Testis (tissue), 2 donors: ENCODE results near the gene ATOH8.

ENCODE experiments used
- CTCF ChIP-seq, 3 experiments: fragments of 450-650 bp in 2 of 3; fragments of 200-600 bp in 1 of 3; sonication (generic) in 1 of 3; IDR thresholded peaks; one replicate each; pipeline ENCODE4 v1.5.1; 2016 to 2019; ENCODE audit warnings: antibody characterized with exemption in 3 of 3, mild to moderate bottlenecking in 2 of 3, moderate library complexity in 1 of 3
- POLR2A ChIP-seq: fragments of 450-650 bp; IDR thresholded peaks from one replicate; pipeline ENCODE4 v1.6.1; 2017; ENCODE audit warnings: antibody characterized with exemption, mild to moderate bottlenecking, moderate library complexity

GRCh38 chr2:85737961-85738360, 15.8 kb upstream of the ATOH8 start:
- no peak for TF ChIP-seq CTCF (IDR thresholded peaks at IDR 0.05)
- no peak for TF ChIP-seq POLR2A
